Measurements from ENCODE around the gene DDX55.

The DDX55 gene

DNA sequence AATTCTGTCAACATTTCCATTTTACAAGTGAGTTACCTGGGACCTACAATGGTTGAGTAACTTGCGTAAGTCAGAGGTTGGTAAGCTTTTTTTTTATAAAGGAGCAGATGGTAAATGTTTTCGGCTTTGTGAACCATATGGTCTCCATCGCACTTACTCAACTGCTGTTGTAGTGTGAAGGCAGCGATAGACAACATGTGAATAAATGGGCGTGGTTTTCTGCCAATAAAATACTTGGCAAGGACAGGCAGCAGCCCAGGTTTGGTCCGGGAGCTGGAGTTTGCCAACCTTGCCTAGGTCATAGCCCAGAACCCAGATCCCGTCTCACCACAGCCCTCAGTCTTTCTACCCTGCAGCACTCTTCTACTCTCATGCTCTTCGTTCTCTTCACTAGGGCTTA, 6.3 kb downstream of the DDX55 start:
- DNase-seq (ENCODE audit: low read depth in 2 of 2) = no peak

DNA sequence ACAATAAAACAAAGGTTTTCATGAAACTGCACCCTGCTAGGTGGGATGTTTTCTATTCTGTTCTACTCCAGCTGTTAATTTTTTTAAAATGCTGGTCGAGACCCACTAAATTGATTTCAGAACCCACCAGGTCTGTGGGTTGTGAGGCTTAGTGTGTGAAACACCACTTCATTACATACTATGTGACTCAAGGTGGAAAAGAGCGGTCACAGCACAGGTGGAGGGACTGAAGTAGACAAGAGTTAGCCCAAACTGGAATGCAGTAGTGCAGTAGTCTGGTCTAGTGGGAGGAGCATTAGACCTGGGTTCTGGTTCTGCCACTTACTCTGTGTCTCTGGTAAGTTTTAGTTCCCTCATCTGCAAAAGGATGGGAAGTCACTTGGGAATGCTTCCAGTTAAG, 12.2 kb downstream of the DDX55 start:
- DNase-seq (ENCODE audit: low read depth in 2 of 2) = no peak

DNA sequence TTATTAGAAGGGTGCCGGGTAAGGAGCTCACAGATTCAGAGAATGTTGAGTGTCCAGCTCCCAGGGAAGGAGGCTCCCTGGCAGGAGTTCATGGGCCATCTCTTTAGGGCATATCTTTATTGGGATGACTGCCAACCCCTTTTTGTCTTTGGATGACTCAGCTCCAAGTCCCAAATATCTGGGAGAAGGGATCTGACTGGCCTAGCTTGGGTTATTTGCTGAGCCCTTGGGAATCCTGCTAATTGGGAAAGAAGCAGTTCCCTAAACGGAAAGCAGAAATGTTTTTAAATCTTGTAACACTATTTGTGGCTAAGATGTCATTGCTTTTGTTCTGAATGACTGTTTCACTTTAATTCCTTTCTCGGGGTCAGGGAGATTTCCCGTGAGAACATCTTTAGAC, 12.6 kb downstream of the DDX55 start:
- DNase-seq (ENCODE audit: low read depth in 2 of 2) = no peak

DNA sequence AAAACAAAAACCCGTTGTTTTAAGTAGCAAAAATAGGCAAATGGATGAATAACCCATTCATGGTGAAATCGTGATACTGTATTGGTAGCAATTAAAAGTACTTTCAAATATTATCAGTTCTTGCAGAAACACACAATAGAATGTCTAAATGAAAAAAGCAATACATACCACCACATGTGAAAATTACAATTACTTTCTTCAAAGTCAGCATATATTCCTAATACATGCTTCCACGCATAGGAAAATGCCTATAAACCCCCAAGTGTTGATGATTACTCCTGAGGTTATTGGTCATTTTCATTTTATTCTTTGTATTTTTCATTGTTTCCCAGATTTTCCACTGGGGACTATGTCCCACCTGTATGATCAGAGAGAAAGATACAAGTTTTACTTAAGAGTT, 15.2 kb downstream of the DDX55 start:
- DNase-seq (ENCODE audit: low read depth in 2 of 2) = no peak

DNA sequence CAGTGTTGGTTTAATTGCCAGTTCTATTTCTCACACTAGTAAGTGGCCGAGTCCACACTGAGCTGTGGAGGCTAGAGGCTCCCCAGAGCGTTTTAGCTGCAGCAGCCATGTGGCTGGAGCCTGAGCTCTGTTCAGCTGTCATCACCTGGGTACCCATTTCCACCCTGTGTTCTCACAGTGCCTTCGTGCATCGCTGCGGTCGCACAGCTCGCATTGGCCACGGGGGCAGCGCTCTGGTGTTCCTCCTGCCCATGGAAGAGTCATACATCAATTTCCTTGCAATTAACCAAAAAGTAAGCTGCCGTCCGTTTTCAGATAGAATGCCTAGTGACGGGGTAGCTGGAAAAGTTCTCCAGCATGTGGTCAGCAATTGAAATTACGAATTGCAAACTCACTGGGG, 15.7 kb downstream of the DDX55 start:
- DNase-seq (ENCODE audit: low read depth in 2 of 2) = no peak

DNA sequence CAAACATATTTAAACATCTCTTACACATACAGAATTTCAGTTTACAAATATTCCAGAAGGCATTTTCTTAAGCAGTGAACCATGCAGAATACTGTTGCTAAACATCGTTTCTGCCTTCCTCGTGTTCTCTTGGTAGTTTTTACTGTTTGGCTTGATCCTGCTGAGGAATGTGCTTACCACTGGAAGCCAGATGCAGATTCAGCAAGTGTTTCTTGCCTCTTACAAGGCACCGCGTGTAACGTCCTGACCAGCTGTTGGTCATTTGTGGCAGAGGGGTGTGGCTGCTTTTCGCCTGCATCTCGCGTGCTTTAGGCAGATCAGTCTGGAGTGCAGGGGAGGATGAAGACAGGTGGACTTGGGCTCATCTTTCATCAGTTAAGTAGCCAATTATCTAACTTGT, 19.2 kb downstream of the DDX55 start:
- no peak for DNase-seq (ENCODE audit: low read depth in 2 of 2)

DNA sequence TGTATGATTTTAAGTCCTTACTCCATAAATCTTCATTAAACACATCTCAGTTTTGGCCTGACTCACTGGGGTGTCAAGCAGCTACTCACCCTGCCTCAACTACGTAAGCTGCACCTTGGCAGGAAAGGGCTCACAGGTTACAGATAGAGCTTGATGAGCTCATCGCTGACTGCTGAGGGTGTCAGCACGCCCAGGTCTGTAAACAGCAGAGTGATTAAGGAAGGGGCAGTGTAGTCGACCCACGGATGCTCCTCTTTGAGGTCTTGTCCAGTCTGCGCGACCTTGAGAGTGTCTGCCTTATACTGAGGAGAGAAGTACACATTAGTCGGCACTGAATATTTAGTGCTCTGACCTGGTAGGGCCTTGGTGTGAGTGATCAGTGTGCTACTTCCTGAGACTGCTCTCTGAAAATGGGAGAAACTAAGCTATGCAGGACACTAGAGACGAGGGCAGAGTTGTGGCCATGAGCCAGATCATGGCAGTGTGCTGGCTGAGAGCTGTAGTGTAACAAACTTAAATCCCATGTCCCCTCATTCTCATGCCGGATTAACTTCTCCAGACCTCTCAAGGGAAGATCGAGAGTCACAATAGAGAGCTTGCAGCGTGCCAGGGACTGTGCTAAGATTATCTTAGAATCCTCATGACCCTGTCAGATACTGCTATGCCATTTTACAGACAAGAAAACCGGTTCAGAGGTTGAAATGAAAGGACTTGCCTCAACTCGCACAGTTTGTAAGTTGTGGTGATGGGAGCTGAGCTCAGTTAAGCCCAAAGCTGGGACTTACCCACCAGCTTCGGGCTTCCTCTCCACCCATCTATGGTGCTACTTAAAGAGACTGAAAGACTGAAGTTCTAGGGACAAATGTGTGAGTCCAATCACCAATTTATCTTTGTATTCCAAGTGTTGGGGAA, 20.0 kb downstream of the DDX55 start:
- no peak for DNase-seq (ENCODE audit: low read depth in 2 of 2)

DNA sequence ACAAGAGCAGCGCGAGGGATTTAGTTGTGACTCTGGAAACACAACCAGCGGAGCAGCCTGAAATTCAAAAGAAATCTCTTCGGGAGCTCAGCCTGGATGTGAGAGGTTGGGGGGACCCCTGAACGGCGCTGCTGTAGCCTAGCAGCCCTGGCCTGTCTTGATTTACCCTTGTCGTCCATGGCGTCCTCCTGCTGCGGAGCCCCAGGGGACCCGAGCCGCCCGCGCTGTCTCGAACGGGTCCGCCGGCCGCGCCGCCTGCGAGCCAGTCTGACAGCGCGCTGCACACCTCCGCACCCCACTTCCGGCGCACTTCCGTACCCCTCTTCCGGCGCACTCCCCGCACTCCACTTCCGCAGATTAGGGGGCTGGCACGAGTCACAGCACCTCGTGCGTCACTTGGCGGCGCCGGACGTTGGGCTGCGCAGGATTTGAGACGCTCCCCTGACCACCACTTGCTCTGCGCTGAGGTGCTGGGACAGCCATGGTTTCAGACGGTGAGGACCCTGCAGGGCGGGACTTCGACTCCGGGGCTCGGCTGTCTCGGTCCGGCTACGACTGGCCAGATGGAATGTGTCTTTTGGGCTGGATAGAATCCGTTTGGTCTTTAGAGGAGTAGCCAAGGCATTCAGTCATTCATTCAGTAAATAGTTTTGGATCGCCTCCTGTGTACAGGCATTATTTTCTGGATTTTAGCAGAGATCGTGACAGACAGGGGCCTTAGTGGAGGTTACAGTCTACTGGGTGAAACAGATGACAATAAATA, 31.7 kb downstream of the DDX55 start, which contains the start of the genes EIF2B1 and GTF2H3:
Gene EIF2B1 (minus strand): TSS at position 308 of the 763 bp plus-strand sequence. CDS start 129 bp downstream, at position 179.
Gene GTF2H3 (plus strand): TSS at position 451 of the 763 bp plus-strand sequence. CDS start 31 bp downstream, at position 482.
- peak; percentile 95 to 96 for DNase-seq (ENCODE audit: low read depth in 2 of 2)

DNA sequence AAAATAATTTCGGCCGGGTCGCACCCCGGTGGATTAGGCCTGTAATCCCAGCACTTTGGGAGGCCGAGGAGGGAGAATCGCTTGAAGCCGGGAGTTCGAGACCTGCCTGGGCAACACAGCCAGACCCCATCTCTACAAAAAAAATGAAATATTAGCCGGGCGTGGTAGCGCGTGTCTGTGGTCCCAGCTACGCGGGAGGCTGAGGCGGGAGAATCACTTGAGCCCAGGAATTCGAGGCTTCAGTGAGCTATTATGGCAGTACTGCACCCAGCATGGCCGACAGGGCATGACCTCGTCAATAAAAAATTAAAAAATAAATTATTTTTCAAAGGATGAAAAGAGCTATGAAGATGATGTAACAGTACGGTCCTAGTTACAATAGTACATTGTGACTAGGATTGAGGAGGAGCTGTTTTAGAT, 32.3 kb downstream of the DDX55 start:
- DNase-seq (ENCODE audit: low read depth in 2 of 2) = peak in 1 of 2 experiments; percentile 7

DNA sequence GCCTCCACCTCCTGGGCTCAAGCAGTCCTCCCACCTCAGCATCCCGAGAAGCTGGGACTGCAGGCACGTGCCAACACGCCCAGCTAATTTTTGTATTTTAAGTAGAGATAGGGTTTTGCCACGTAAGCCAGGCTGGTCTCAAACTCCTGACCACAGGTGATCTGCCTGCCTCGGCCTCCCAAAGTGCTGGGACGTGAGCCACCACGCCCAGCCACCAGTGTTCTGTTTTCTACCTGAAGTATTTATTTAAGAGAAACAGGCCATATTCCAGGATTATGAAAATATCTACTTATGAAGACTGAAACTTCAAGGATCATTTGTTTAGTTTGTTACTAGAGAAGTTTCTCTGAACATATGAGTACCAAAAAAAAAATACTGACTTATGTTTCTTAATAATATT, 42.0 kb downstream of the DDX55 start:
- DNase-seq (ENCODE audit: low read depth in 2 of 2) = no peak

DNA sequence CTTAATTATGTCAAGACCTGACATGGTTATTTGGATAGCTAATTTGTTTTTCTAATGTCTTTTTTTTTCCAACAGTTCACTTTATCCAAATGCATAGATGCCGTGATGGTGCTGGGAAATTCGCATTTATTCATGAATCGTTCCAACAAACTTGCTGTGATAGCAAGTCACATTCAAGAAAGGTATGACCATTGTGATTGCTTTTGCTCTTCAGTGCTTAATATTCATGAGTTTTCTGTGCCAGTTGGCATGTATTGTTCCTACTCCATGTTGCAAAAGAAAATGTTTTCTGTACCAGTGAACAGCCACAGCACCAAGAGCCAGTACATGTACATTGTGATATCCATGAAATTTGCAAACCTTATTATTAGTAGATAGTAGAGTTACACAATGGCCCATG, 43.5 kb downstream of the DDX55 start:
- no peak for DNase-seq (ENCODE audit: low read depth in 2 of 2)

DNA sequence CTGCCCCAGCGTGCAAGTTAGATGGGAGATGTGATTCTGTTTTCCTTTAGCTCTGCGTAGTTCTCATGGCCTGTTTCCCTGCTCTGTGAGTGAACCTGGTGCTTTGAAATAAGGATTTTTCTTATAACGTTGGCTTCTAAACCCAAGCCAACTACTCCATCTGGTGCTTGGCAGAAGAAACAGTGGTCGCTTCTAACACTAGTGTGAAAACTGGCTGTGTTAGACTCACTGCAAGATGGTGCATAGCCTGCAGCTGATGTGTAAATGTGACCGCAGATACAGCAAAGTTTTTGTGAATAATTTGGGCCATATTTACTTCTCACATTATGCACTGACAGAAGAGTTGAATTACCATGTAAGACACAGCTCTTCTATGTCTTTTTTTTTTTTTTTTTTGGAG, 44.0 kb downstream of the DDX55 start:
- no peak for DNase-seq (ENCODE audit: low read depth in 2 of 2)

DNA sequence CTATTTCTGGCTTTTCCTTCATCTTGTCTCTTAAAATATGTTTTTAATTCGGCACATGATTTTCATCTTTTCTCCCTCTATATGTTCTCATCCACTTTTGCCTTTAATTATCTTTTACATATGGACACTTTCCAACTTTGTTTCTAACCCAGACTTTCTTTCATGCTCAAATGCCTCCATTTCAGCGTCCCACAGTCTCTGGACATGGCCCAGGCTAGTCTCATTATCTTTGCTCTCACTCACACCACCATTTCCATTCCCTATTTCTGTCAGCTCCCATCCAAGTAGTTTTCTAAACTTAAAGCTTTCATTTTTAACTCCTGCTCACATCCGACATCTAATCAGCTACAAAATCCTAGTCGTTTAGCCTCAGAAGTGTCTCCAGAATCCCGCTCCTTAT, 46.5 kb downstream of the DDX55 start:
- DNase-seq (ENCODE audit: low read depth in 2 of 2) = no peak

DNA sequence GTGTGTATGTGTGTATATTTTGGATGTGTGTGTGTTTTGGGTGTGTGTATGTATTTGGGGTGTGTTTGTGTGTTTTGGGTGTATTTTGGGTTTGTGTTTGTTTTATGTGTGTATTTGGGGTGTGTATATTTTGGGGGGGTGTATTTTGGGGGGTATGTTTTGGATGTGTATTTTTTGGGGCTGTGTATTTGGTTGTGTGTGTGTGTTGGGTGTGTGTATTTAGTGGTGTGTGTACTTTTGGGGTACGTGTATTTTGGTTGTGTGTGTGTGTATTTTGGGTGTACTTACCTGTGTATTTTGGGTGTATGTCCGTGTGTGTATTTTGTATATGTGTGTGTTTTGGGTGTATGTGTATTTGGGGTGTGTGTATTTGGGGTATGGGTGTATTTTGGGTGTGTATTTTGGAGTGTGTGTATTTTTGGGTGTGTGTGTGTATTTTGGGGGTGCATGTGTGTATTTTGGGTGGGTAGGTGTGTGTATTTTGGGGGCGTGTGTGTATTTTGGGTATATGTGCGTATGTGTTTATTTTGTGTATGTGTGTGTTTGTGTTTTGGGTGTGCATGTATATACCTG, 52.3 kb downstream of the DDX55 start:
- DNase-seq (ENCODE audit: low read depth in 2 of 2) = no peak

DNA sequence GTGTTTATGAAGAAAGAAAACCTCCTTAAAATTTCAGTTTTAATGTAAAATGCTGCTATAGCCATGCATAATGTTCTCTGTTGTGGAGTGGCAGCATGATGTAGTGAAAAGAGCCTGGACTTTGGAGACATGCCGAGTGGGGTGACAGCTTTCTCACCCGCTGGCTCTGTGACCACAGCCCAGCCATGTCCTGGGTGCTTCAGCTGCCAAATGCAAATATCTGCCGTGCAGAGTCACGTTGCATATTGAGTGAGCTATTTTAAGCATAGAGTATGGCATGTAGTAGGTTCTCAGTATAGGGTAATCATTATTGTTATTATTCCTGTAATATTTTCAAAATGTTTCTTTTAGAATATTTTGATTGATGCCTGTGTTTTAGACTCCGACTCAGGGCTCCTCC, 53.5 kb downstream of the DDX55 start:
- DNase-seq (ENCODE audit: low read depth in 2 of 2) = no peak

DNA sequence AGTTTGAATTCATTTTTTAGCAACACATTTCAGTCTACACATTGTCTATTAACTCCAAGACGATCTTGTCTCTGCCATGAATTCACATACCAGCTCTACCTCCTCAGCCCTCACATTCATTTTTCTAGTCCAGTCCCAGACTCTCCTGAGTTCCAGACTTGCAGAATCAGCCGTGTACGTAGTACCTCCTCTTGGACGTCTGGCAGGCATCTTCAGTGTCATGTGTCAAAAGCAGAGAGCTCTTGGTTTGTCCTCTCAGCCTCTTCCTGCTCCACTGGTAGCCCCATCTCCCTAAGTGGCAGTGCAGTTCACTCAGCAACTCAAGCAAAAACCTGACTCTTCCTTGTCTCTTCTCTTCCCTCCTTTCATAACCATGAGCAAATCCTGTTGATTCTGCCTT, 54.5 kb downstream of the DDX55 start:
- DNase-seq (ENCODE audit: low read depth in 2 of 2) = no peak

DNA sequence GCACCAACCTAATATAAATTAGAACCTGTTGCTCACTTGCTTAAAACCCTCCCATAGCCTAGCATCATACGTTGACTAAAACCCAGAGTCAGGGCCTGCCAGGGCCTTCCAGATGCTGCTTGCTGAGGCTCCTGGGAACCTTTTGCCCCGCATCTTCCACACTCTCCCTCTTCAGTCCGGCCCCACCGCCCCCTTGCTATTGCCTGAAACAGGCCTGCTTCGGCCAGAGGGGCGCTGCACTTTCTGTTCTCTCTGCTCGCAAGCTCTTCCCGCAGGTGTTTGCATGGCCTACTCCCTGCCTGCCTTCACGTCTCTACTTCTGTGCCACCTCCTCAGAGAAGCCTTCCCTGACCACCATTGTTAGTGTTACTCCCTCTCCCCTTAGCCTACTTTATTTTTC, 55.3 kb downstream of the DDX55 start:
- no peak for DNase-seq (ENCODE audit: low read depth in 2 of 2)

DNA sequence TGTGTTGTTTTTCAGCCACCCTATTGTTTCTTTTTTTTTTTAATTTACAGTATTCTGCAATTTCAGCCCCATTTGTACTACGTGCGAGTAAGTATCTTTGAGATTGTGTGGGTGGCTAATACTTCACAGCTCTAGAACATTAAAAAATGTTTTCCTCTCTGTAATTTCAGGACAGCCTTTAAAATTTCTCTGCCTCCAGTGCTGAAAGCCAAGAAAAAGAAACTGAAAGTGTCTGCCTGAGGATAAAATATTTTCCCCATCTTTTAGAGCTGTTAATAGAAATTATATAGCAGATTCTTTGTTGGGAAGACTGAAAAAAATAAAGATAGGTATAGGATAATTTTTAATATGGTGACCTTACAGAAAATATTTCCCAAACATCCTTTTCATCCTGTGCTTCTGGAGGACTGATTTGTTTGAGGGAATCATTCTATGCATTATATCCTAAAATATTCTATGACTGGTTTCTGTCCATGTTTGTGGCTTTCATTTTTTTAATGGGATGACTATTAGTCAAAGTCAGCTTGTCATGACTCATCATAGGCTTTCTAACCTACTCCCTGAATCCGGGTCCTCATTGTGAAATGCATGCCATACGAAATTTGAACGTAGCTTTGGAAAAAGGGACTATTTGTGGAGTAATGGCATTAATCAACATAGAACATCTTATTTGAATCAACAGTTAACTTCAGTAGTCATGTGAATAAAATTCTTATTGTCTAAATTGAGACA, 58.3 kb downstream of the DDX55 start:
- DNase-seq (ENCODE audit: low read depth in 2 of 2) = no peak

DNA sequence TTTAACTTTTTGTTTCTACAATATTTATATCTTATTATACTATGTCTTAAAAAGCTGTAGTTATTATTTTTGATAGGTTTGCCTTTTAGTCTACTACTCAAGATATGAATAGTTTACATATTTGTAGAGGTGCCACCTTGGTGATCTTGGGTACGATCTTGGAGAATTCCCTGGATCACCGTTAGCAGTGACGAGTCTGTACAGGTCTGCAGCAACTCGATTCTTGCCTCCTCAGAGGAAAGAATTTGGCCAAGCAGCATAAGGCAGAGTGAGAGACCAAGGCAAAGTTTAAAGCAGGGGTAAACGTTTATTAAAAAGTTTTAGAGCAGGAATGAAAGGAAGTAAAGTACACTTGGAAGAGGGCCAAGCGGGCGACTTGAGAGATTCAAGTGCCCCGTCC, 65.9 kb downstream of the DDX55 start:
- DNase-seq (ENCODE audit: low read depth in 2 of 2) = no peak

All from stimulated activated CD4-positive, alpha-beta T cell treated with anti-CD3 and anti-CD28 coated beads, Interleukin-12 subunit alpha, Interleukin-12 subunit beta, amount 100 ng/mL, for 24 hours (primary cell).